Mesenchymal stem cell (in vitro differentiated cells and primary cell): Measurements from ENCODE around the gene DDN.

ENCODE experiments used
- DNase-seq: peaks from one replicate; pipeline ENCODE4 v3.0.0-alpha.2; 2013
- H2AFZ ChIP-seq: one replicate; pipeline ENCODE4 v1.6.1; 2013; ENCODE audit warnings: low read depth, mild to moderate bottlenecking, control low read depth, inconsistent platforms, low read length, moderate library complexity
- H2AK5ac ChIP-seq: 2 replicates; pipeline ENCODE4 v1.6.1; 2013; ENCODE audit warnings: low read length, moderate library complexity, mild to moderate bottlenecking, inconsistent platforms; ENCODE audit not compliant: severe bottlenecking
- H2BK120ac ChIP-seq: one replicate; pipeline ENCODE4 v1.6.1; 2013; ENCODE audit warnings: low read depth, mild to moderate bottlenecking, inconsistent platforms, low read length, moderate library complexity
- H2BK12ac ChIP-seq, 2 experiments: one replicate each; pipeline ENCODE4 v1.6.1; 2013; ENCODE audit warnings: inconsistent platforms in 2 of 2, low read length in 2 of 2, mild to moderate bottlenecking in 2 of 2, moderate library complexity in 2 of 2, control low read depth in 1 of 2
- H2BK15ac ChIP-seq: one replicate; pipeline ENCODE4 v1.6.1; 2013; ENCODE audit warnings: mild to moderate bottlenecking, low read depth, inconsistent platforms; ENCODE audit not compliant: poor library complexity, severe bottlenecking
- H2BK5ac ChIP-seq: 2 replicates; pipeline ENCODE4 v1.6.1; 2013; ENCODE audit warnings: low read depth, mild to moderate bottlenecking, low read length, control low read depth, inconsistent platforms; ENCODE audit not compliant: poor library complexity, severe bottlenecking
- H3K14ac ChIP-seq, 2 experiments: one replicate each; pipeline ENCODE4 v1.6.1; 2013; ENCODE audit warnings: inconsistent platforms in 2 of 2, low read length in 2 of 2, control low read depth in 1 of 2, mild to moderate bottlenecking in 1 of 2, moderate library complexity in 1 of 2
- H3K18ac ChIP-seq, 2 experiments: one replicate each; pipeline ENCODE4 v1.6.1; 2013; ENCODE audit warnings: inconsistent platforms in 2 of 2, low read length in 2 of 2, control low read depth in 1 of 2, low read depth in 1 of 2, mild to moderate bottlenecking in 1 of 2
- H3K23ac ChIP-seq, 2 experiments: one replicate each; pipeline ENCODE4 v1.6.1; 2013; ENCODE audit warnings: inconsistent platforms in 2 of 2, low read length in 2 of 2, mild to moderate bottlenecking in 2 of 2, moderate library complexity in 2 of 2, control low read depth in 1 of 2
- H3K27ac ChIP-seq: 2 replicates; pipeline ENCODE4 v1.5.1; 2013; ENCODE audit warnings: mild to moderate bottlenecking, moderate library complexity, low read length, control low read depth, inconsistent platforms; ENCODE audit not compliant: poor library complexity, severe bottlenecking
- H3K27me3 ChIP-seq, 2 experiments: 2 replicates each; pipeline versions ENCODE4 v1.6.1 to v1.7.0; 2013; ENCODE audit warnings: low read length in 2 of 2, mild to moderate bottlenecking in 2 of 2, moderate library complexity in 2 of 2, control low read depth in 1 of 2, inconsistent platforms in 1 of 2; ENCODE audit not compliant: control insufficient read depth in 1 of 2, insufficient read depth in 1 of 2
- H3K36me3 ChIP-seq, 2 experiments: 2 replicates each; pipeline versions ENCODE4 v1.6.1 to v1.7.0; 2013; ENCODE audit warnings: low read length in 2 of 2, control low read depth in 1 of 2, inconsistent platforms in 1 of 2, low read depth in 1 of 2, mild to moderate bottlenecking in 1 of 2; ENCODE audit not compliant: insufficient read depth in 2 of 2, control insufficient read depth in 1 of 2
- H3K4ac ChIP-seq, 2 experiments: one replicate each; pipeline ENCODE4 v1.6.1; 2013; ENCODE audit warnings: inconsistent platforms in 2 of 2, low read length in 2 of 2, mild to moderate bottlenecking in 2 of 2, moderate library complexity in 2 of 2, control low read depth in 1 of 2, low read depth in 1 of 2
- H3K4me1 ChIP-seq: 2 replicates; pipeline ENCODE4 v1.6.1; 2013; ENCODE audit warnings: low read depth, low read length, control low read depth; ENCODE audit not compliant: control insufficient read depth, insufficient read depth
- H3K4me2 ChIP-seq: 2 replicates; pipeline ENCODE4 v1.6.1; 2013; ENCODE audit warnings: low read length, mild to moderate bottlenecking, inconsistent platforms; ENCODE audit not compliant: poor library complexity, severe bottlenecking
- H3K4me3 ChIP-seq, 2 experiments: 2 replicates each; pipeline versions ENCODE4 v1.5.1 to v1.7.0; 2013; ENCODE audit warnings: low read length in 2 of 2, mild to moderate bottlenecking in 2 of 2, control low read depth in 1 of 2, low read depth in 1 of 2; ENCODE audit not compliant: insufficient read depth in 1 of 2
- H3K79me1 ChIP-seq: replicated peaks from 2 replicates; pipeline ENCODE4 v1.6.1; 2013; ENCODE audit warnings: mild to moderate bottlenecking, control low read depth, low read length, inconsistent platforms; ENCODE audit not compliant: poor library complexity, severe bottlenecking
- H3K9ac ChIP-seq: 2 replicates; pipeline ENCODE4 v1.7.0; 2013; ENCODE audit warnings: mild to moderate bottlenecking, low read length, moderate library complexity
- H3K9me3 ChIP-seq: 2 replicates; pipeline ENCODE4 v1.7.0; 2013; ENCODE audit warnings: mild to moderate bottlenecking, low read length; ENCODE audit not compliant: control insufficient read depth
- H4K8ac ChIP-seq: one replicate; pipeline ENCODE4 v1.6.1; 2013; ENCODE audit warnings: inconsistent platforms, mild to moderate bottlenecking, low read length, moderate library complexity
- H4K91ac ChIP-seq: one replicate; pipeline ENCODE4 v1.6.1; 2013; ENCODE audit warnings: mild to moderate bottlenecking, low read length, inconsistent platforms
- WGBS: methylation state at CpG from one replicate; pipeline ENCODE4 v1.1.7; 2013; ENCODE audit warnings: mixed read lengths; 5-methylcytosine and 5-hydroxymethylcytosine counted together

DDN gene

DNA sequence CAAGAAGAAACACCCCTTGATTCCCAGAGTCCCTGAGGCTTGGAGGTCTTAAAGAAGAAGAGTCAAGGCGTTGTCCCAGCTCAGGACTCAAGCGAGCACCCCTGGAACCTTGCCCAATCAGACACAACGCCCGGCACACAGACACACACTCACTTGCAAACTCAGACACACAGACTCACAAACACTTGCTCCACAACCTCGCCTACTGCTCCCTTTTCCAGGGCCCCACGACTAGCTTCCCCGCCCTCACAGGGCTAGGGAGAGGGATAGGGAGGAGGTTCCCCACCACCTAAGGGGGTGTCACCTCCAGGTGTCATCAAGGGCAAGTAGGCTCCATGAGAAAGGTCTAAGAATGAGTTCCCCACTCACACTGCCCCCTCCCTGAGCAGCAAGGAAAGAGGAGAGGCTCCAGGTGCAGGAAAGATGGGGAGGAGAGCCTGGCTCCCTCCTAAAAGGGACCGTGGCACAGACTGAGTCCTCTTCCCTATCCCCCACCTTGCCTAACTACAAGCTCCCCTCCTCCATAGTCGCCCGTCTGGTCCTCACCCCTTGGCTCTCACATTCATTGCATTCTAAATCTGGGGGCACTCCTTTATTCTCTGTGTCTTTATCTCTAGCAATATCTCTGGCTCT lies 28.4 kb downstream of the DDN start:
- H4K91ac ChIP-seq: no peak overlapping the region
- H3K79me1 ChIP-seq: no peaks in the 10 kb centered on the region
- no peak overlapping the region for H3K18ac ChIP-seq
- peak overlapping the region; percentile 50 for H3K4me2 ChIP-seq
- no peak for DNase-seq
- no peak overlapping the region for H3K9ac ChIP-seq
- H3K27ac ChIP-seq: no peak overlapping the region
- H3K9me3 ChIP-seq: no peaks in the 10 kb centered on the region
- peaks cover 38% of the 10 kb centered on the region for H3K4me1 ChIP-seq
- H3K23ac ChIP-seq: no peak overlapping the region
- no peak overlapping the region for H2BK5ac ChIP-seq
- no peak overlapping the region for H4K8ac ChIP-seq
- H3K27me3 ChIP-seq: peaks cover 91 to 93% of the 10 kb centered on the region in 2 experiments
- no peaks in the 10 kb centered on the region for H3K36me3 ChIP-seq
- H2BK120ac ChIP-seq: no peak overlapping the region
- H3K4ac ChIP-seq: no peak overlapping the region
- H2BK15ac ChIP-seq: no peak overlapping the region
- H2AFZ ChIP-seq: no peak overlapping the region
- H3K14ac ChIP-seq: no peak overlapping the region
- H2BK12ac ChIP-seq: no peak overlapping the region
- 11% methylated on average over 7 of the region's 10 CpGs for WGBS
- H2AK5ac ChIP-seq: no peak overlapping the region
- H3K4me3 ChIP-seq: peak overlapping the region in 1 of 2 experiments; percentile 65

DNA sequence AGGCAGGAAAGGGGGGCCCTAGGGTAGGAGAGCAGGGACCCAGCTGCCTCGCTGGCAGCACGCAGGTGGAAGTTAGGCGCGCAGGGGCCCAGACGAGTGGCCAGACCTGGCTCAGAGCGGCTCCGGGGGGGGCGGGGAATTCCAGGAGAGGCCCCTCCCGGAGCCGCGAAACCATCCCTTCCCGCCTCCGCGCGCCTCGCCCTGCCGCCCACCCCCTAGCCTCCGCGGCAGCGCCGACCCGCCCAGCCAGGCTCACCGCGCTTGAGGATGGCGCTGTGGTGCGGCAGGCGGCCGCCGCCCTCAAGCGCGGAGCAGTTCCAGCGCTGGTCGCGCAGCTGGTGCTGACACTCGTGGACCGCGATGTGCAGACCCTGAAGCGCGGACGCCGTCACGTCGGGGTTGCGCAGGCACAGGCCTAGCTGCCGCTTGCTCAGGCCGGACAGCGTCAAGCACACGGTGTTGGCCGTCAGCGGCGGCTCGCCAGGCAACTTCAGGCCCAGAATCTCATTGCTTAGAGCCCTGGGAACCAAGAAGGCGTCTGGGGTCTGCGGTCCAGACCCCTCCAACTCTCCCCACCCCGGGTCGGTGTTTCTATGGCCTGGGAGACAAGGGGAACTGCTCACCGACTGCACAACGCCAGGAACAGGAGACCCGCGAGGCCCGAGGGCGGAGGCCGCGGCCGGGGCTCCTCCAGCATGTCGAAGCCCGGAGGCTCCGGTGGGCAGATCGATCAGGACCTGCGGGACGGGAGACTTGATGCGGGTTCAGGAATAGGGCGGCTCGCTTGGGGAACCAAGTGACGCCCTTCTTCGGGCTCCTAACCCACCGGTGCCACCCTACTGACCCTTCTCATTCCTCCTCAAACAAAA lies 29.1 kb downstream of the DDN start:
- H2AFZ ChIP-seq: no peak overlapping the region
- no peaks in the 10 kb centered on the region for H3K36me3 ChIP-seq
- no peak overlapping the region for H3K27ac ChIP-seq
- H2AK5ac ChIP-seq: no peak overlapping the region
- no peak overlapping the region for H3K18ac ChIP-seq
- H3K4me3 ChIP-seq: peak overlapping the region; percentile 24 to 41
- no peak overlapping the region for H4K91ac ChIP-seq
- H3K27me3 ChIP-seq: peaks cover 89 to 91% of the 10 kb centered on the region in 2 experiments
- H3K4me1 ChIP-seq: peaks cover 38% of the 10 kb centered on the region
- H3K4ac ChIP-seq: no peak overlapping the region
- no peak overlapping the region for H2BK5ac ChIP-seq
- peak overlapping the region in 1 of 2 experiments; percentile 23 for H2BK12ac ChIP-seq
- no peak overlapping the region for H2BK15ac ChIP-seq
- H4K8ac ChIP-seq: peak overlapping the region; percentile 72
- H3K14ac ChIP-seq: peak overlapping the region in 1 of 2 experiments; percentile 75
- H3K9ac ChIP-seq: no peak overlapping the region
- DNase-seq: peak; percentile 39
- H3K9me3 ChIP-seq: no peaks in the 10 kb centered on the region
- H2BK120ac ChIP-seq: no peak overlapping the region
- WGBS: 6% methylated on average over 73 of the region's 77 CpGs
- H3K79me1 ChIP-seq: no peaks in the 10 kb centered on the region
- peak overlapping the region; percentile 51 for H3K4me2 ChIP-seq
- peak overlapping the region in 1 of 2 experiments; percentile 23 for H3K23ac ChIP-seq

DNA sequence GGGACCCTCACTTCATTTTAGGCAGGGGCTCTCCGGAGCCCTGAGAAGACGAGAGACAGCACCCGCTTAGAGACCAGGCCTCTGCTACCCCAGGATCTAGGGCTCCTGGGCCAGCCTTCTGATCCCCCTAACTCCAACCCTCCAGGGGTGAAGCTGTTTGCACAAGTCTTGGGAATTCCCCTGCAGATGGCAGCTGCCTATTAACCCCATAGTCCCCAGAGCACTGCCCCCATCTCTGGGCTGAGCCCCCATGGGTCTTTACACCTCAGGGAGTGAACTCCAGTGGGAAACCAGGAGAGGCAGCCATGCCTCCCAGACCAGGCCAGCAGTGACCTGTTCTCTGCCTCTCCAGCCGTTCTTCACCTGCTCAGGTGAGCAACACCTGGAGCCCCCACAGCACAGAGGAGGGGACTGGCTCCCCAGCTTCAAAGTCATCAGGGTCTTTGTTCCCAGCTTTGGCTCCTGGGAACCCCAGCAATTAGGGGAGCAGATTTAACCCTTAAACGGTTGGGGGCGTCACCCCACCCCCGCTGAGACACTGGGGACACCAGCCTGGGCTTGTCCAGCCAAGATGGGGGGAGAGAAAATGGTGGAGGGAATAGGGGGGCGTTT lies 29.9 kb downstream of the DDN start:
- no peak overlapping the region for H2BK15ac ChIP-seq
- no peak overlapping the region for H2BK120ac ChIP-seq
- no peak for DNase-seq
- H2AK5ac ChIP-seq: no peak overlapping the region
- H2BK12ac ChIP-seq: no peak overlapping the region
- no peaks in the 10 kb centered on the region for H3K36me3 ChIP-seq
- no peak overlapping the region for H3K4me3 ChIP-seq
- no peak overlapping the region for H4K8ac ChIP-seq
- no peak overlapping the region for H3K18ac ChIP-seq
- H3K79me1 ChIP-seq: no peaks in the 10 kb centered on the region
- H2AFZ ChIP-seq: no peak overlapping the region
- no peak overlapping the region for H3K14ac ChIP-seq
- H2BK5ac ChIP-seq: no peak overlapping the region
- no peak overlapping the region for H3K4me2 ChIP-seq
- peaks cover 89 to 91% of the 10 kb centered on the region in 2 experiments for H3K27me3 ChIP-seq
- H3K4ac ChIP-seq: no peak overlapping the region
- H3K9ac ChIP-seq: no peak overlapping the region
- no peak overlapping the region for H4K91ac ChIP-seq
- no peak overlapping the region for H3K27ac ChIP-seq
- H3K23ac ChIP-seq: no peak overlapping the region
- peaks cover 38% of the 10 kb centered on the region for H3K4me1 ChIP-seq
- WGBS: 44% methylated on average over 8 of the region's 8 CpGs
- H3K9me3 ChIP-seq: no peaks in the 10 kb centered on the region

DNA sequence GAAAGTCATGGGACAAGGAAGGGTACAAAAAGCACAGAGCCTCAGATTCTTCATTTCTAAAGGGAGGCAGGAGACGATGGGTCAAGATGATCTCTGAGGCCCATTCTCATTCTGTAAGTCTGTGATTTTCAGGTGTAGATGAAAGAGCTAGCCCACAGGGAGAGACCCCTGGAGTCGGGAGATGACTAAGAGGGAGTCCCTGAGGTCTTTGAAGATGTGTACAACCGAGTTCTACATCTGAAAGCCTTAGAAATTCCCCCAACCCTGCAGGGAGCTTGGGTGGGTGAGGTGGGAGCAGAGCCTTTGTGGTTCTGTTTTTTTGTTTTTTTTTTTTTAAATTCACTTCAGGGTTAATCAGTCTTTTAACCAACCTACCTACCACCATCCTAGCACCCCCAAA lies 30.7 kb downstream of the DDN start:
- Histone ChIP-seq H3K23ac (no peak overlapping the region), H2AFZ (no peak overlapping the region), H2BK120ac (no peak overlapping the region), H3K27me3 (peaks cover 82 to 83% of the 10 kb centered on the region in 2 experiments), H3K27ac (no peak overlapping the region), H3K4me1 (peaks cover 34% of the 10 kb centered on the region), H3K18ac (no peak overlapping the region), H3K36me3 (no peaks in the 10 kb centered on the region), H3K9me3 (no peaks in the 10 kb centered on the region), H3K4me2 (no peak overlapping the region), H4K8ac (no peak overlapping the region), H3K9ac (no peak overlapping the region), H2BK15ac (no peak overlapping the region), H3K14ac (no peak overlapping the region), H3K79me1 (no peaks in the 10 kb centered on the region), H4K91ac (no peak overlapping the region), H3K4ac (no peak overlapping the region), H3K4me3 (no peak overlapping the region), H2BK5ac (no peak overlapping the region), H2BK12ac (no peak overlapping the region), H2AK5ac (no peak overlapping the region)
- DNase-seq: no peak
- WGBS: 25% methylated on average over 3 of the region's 3 CpGs
